HG02938 (cell line): ENCODE measurements around the gene DECR2.
"Not testable (repeated sequence)": the region's sequence is repeated elsewhere in the genome, so short reads cannot be mapped to it uniquely, and the experiment has no call there.

Experiments used
- ATAC-seq: cut with Tn5 transposase; IDR thresholded peaks from one replicate; pipeline ENCODE4 v1.9.1; 2021; ENCODE audit warnings: mild to moderate bottlenecking, moderate library complexity; ENCODE audit not compliant: unreplicated experiment

The DECR2 gene

GRCh38 chr16:401468-402348, at the start of gene DECR2:
DECR2 (plus strand) TSS chr16:401885; CDS start chr16:401964, 79 bp downstream.
- ATAC-seq = peak; percentile 54

GRCh38 chr16:352547-353403, 48.9 kb upstream of the DECR2 start, which contains the start of gene AXIN1:
AXIN1 (minus strand) TSS chr16:352723; CDS start chr16:347025, 5,698 bp downstream.
- ATAC-seq = no peak

- ATAC-seq = no peak
Observed at GRCh38 chr16:353404-354290, 48.0 kb upstream of the DECR2 start.

- ATAC-seq = no peak
Observed at GRCh38 chr16:354291-354881, 47.3 kb upstream of the DECR2 start.

- ATAC-seq = no peak
Observed at GRCh38 chr16:354971-355461, 46.7 kb upstream of the DECR2 start.

GRCh38 chr16:356741-357140, 44.9 kb upstream of the DECR2 start:
- ATAC-seq = no peak

- ATAC-seq = no peak
Observed at GRCh38 chr16:359067-359763, 42.5 kb upstream of the DECR2 start.

- no peak for ATAC-seq
Observed at GRCh38 chr16:359871-360697, 41.6 kb upstream of the DECR2 start.

- ATAC-seq = no peak
Observed at GRCh38 chr16:360698-361336, 40.9 kb upstream of the DECR2 start.

GRCh38 chr16:361341-361871, 40.3 kb upstream of the DECR2 start:
- ATAC-seq = no peak

- ATAC-seq = no peak
Observed at GRCh38 chr16:361872-362701, 39.6 kb upstream of the DECR2 start.

- not testable (repeated sequence) for ATAC-seq
Observed at GRCh38 chr16:362702-362999, 39.0 kb upstream of the DECR2 start.

- ATAC-seq = no peak
Observed at GRCh38 chr16:363110-363765, 38.4 kb upstream of the DECR2 start.

- no peak for ATAC-seq
Observed at GRCh38 chr16:363766-364490, 37.8 kb upstream of the DECR2 start.

GRCh38 chr16:364595-365491, 36.8 kb upstream of the DECR2 start:
- ATAC-seq = no peak
